Brain microvascular endothelial cell (primary cell): ENCODE data around the gene KCNQ1.

ENCODE experiments used
- DNase-seq: peaks from one replicate; pipeline ENCODE4 v3.0.0-alpha.2; 2020
- H3K27ac ChIP-seq: fragments of 250-450 bp; sonication (Bioruptor Pico); 2 replicates; pipeline ENCODE4 v1.5.1; 2020; ENCODE audit warnings: mild to moderate bottlenecking, moderate library complexity
- H3K27me3 ChIP-seq: fragments of 250-450 bp; sonication (Bioruptor Pico); replicated peaks from 2 replicates; pipeline ENCODE4 v1.5.1; 2020; ENCODE audit warnings: mild to moderate bottlenecking
- H3K36me3 ChIP-seq: fragments of 250-450 bp; sonication (Bioruptor Pico); replicated peaks from 2 replicates; pipeline ENCODE4 v1.5.1; 2020; ENCODE audit warnings: mild to moderate bottlenecking
- H3K4me3 ChIP-seq: 2 replicates; pipeline ENCODE4 v1.5.1; 2011; ENCODE audit warnings: low read depth, mild to moderate bottlenecking, control low read depth, low read length, moderate library complexity
- in situ Hi-C: cut with HindIII; loops from 2 replicates; pipeline ENCODE4 v1.10.0; 2017; ENCODE audit warnings: low sequenced_read_pairs, low pct_ligation_motif_present
- TF ChIP-seq, protein P1 (sequence below): IDR thresholded peaks from 2 replicates; pipeline ENCODE4 v1.5.1; 2011; ENCODE audit warnings: low read depth, mild to moderate bottlenecking, moderate library complexity, low read length, control low read depth, inconsistent platforms; ENCODE audit errors: missing control alignments

KCNQ1 gene

DNA sequence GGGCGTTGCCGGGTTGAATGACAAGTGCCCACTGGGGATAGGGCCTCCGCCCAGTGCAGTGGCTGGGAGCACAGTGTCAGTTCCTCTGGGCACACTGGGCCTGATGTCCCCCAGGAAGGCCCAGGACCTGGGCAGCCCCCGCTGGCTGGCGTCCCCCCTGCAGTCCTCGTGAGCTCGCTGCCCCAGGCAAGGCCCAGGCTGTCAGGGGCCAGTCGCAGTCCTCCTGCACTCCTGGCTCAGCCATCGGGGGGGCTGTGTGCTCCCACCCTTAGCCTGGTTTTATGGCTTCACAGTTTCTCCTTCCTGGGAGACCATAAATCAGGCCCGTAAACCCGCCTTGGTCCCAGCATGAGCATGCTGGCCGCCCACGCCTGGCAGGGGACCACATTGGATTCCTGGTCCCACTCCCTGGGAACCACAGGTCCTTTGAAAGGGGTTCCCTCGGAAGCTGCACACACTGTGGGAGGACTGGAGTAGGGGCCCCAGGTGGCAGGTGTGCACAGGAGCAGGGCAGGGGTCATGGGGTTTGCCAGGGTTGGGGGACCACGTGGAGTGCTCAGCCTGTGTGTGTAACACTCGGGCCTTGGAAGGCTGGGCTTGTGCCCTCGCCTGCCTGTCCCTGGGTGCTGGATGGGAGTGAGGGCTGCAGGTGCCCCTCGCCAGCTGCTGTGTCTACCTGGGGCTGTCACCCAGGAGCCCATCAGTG lies 141.4 kb downstream of the KCNQ1 start:
- H3K36me3 ChIP-seq = no peaks in the 10 kb centered on the region
- no peak overlapping the region for H3K4me3 ChIP-seq
- H3K27ac ChIP-seq = no peak overlapping the region
- no peak for DNase-seq
- TF ChIP-seq, protein P1, sequence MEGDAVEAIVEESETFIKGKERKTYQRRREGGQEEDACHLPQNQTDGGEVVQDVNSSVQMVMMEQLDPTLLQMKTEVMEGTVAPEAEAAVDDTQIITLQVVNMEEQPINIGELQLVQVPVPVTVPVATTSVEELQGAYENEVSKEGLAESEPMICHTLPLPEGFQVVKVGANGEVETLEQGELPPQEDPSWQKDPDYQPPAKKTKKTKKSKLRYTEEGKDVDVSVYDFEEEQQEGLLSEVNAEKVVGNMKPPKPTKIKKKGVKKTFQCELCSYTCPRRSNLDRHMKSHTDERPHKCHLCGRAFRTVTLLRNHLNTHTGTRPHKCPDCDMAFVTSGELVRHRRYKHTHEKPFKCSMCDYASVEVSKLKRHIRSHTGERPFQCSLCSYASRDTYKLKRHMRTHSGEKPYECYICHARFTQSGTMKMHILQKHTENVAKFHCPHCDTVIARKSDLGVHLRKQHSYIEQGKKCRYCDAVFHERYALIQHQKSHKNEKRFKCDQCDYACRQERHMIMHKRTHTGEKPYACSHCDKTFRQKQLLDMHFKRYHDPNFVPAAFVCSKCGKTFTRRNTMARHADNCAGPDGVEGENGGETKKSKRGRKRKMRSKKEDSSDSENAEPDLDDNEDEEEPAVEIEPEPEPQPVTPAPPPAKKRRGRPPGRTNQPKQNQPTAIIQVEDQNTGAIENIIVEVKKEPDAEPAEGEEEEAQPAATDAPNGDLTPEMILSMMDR = no peak
- H3K27me3 ChIP-seq = no peaks in the 10 kb centered on the region
- in situ Hi-C loops = no loop called here

DNA sequence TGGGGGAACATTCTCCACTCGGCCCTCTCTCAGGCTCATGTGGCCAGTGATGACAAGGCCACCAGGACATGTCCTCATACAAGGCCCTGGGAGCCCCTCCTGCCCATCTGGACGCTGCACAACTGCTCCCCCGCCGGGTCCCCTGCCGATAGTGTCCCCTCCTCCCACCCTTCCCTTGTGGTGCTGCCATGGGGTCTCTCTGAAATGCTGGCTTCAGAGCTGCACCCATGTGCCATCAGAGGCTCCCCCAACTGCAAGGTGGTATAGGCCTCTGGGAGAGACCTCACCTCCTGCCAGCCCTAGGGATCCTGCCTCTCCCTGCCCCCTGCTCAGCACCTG lies 142.0 kb downstream of the KCNQ1 start:
- Histone ChIP-seq H3K27ac (no peak overlapping the region), H3K27me3 (no peaks in the 10 kb centered on the region), H3K36me3 (no peaks in the 10 kb centered on the region), H3K4me3 (no peak overlapping the region)
- TF ChIP-seq, protein P1 = no peak
- in situ Hi-C loops = no loop called here
- DNase-seq = no peak

DNA sequence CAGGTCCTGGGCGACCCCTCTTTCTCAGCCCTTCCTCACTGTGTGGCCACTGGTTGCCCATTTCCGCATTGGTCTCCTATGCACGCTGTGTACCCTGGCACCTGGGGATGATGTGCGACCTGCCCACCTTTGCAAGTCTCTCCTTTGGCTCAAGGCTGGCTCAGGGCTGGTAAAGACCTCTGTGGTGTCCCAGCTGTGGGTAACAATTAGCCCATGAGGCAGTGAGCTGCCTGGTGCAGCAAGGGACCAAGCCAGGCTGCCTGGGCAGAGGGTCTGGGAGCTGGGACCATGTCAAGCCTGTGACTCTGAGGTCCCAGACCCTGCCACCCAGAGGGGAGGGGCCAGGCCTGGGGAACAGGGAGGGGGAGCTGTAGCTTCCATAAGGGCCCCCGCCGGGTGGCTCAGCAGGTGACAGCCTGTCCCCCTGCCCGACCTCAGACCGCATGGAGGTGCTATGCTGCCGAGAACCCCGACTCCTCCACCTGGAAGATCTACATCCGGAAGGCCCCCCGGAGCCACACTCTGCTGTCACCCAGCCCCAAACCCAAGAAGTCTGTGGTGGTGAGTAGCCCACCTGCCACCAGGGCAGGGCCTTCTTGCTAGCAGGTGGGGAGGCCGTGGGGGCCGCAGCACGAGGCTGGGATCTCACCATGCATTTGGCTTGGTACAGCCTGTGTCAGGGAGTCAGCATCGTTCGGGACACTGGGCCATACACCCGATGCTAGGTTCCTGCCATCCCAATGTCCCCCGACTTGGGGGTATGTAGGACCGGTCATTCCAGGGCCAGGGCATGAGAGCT lies 142.5 kb downstream of the KCNQ1 start:
- no peak for DNase-seq
- in situ Hi-C loops = no loop called here
- no peak overlapping the region for H3K4me3 ChIP-seq
- no peak overlapping the region for H3K27ac ChIP-seq
- no peaks in the 10 kb centered on the region for H3K27me3 ChIP-seq
- TF ChIP-seq, protein P1 = no peak
- no peaks in the 10 kb centered on the region for H3K36me3 ChIP-seq

DNA sequence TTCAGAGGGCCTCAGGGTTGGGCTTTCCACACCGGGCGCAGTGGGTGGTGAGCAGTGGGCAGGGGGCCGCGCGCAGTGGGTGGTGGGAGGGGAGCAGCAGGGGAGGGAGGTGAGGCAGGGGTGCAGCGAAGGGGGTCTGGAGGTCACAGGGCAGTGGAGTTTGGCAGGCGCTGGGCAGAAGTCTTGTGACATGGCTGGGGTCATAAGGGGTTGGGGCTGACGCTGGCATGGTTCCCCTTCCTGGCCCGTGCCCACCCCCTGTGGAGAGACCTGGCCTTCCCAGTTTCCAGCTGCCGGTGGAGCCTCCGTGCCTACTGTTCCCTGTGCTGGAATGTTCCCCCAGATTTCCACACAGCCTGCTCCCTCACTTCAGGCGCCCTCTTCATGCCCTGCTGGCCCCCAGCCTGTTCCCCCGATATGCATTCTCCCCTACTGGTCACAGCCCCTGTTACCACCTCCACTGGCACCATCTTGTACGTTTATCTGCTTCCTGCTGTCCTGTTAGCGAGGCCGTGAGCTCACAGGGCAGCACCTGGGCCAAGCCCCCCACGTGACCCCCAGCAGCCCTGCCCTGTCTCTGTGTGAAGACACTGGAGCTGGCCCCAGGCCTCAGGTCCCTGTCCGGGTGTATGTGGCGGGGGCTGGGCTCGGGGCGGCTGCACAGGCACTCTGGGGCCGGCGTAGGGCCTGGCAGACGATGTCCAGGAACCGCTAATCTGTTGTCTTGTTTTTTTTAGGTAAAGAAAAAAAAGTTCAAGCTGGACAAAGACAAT lies 143.4 kb downstream of the KCNQ1 start:
- H3K36me3 ChIP-seq = no peaks in the 10 kb centered on the region
- in situ Hi-C loops = no loop called here
- TF ChIP-seq, protein P1 = no peak

DNA sequence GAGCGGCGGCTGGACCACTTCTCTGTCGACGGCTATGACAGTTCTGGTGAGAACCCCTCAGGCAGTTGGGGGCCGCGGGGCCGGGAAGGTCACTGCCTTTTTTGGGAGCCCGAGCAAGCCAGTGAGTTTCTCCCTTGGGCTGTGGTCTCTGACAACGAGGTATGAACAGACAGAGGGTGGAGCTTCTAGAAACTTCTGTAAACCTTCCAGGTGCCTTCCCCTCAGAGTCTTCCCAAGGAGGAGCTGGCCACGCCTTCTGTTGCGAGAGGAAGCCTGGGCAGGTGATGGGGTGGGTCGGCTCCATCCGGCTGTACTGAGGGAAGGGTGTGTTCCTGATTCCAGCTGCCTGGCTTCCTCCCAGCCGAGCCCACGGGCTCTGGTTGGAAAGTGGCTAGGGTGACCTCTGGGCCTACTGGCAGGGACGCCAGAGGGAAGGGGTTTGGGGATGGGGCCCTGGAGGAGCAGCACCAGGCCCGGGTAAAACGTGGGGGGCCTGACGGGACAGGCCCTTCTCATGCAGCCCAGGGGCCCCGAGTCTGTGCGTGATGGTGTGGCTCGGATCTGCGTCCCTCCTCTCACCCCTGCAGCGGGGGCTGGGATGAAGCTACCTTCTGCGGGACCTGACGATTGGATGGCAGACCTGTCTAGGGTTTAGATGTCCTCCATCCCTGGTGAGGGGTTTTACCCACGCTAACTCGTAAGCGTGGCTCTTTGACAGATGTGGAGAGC lies 144.2 kb downstream of the KCNQ1 start:
- no peak overlapping the region for H3K27ac ChIP-seq

More for the DNA sequence above, 143.4 kb downstream of the KCNQ1 start:
- Histone ChIP-seq H3K4me3 (no peak overlapping the region), H3K27me3 (no peaks in the 10 kb centered on the region), H3K27ac (no peak overlapping the region)
- no peak for DNase-seq

More for the DNA sequence above, 144.2 kb downstream of the KCNQ1 start:
- DNase-seq = no peak
- TF ChIP-seq, protein P1 = no peak
- H3K36me3 ChIP-seq = no peaks in the 10 kb centered on the region
- H3K4me3 ChIP-seq = no peak overlapping the region
- in situ Hi-C loops = no loop called here
- H3K27me3 ChIP-seq = no peaks in the 10 kb centered on the region
